HCEC 1CT (cell line): Measurements from ENCODE around the gene CCDC195.
"Not testable (repeated sequence)": the region's sequence is repeated elsewhere in the genome, so short reads cannot be mapped to it uniquely, and the experiment has no call there.

Experiments
- DNase-seq: peaks from one replicate; pipeline ENCODE4 v3.0.0-alpha.2; 2017

The CCDC195 gene

DNA sequence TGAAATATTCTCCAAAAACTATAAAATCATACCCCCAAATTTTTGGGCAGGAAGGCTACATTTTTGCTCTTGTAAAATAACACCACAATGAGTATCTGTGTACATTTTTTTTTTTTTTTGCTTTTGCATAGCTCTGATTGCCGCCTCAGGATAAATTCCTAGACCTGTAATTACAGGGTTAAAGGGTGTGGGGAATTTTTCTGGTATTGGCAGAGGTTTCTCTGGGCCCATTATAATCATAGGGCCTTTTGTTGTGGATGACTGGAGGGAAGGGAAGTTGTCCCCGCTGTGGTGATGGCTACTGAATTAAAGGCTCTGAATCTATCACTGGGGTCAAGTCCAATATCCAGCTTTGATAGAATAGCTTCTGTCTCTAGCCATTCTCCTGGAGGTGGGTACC is 26.6 kb downstream of the CCDC195 start:
- DNase-seq: no peak

DNA sequence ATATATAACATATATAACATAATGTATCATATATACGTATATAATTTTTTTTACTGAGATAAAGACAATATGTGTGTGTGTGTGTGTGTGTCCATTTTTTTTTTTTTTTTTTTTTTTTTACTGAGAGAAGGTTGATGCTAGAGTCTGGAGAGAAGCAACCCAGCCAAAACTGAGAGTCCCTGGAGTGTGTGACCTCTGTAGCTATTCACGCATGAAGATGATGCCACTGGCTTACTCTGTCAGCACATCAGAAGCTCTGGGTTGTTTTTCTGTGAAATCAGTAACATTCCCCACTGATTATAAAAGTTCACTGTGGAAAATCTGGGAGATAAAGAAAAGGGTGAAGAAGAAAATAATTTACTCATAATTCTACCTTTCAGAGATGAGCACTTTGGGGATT is 27.2 kb downstream of the CCDC195 start:
- DNase-seq: no peak

DNA sequence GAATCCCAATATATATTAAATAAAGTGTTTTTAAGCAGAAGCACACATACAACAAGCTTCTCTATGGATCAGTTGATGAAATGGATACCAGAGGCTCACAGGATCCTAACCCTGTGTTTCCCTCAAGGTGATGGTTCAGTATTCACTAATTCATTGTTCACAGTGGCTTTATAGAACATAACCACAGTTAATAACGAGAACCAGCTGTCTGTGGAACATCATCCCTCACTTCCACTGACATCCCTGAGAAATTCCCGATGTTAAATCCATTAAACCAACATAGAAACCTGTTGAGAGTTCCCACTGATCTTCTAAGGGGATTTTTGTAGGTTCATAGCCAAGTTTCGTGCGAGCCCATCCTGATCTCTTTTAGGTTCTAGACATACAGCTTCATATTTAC is 29.0 kb downstream of the CCDC195 start:
- no peak for DNase-seq

DNA sequence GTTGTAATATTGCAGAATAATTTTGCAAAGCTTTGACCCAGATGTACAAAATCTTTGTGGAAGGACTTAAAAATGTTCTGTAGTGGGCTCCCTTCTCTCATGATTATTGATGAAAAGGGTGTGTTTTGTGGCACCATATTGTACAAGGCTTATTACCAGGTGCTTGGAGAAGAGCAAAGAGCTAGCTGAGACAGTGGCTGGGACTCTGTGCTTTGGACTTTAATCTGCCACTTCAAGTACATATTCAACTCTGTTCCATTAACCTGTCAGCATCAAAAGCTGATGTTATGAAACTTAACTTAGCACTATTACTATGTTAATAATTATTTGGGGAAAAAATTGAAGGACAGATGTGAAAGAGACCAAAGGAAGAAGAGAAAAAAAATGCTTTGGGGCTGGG is 31.0 kb downstream of the CCDC195 start:
- no peak for DNase-seq

DNA sequence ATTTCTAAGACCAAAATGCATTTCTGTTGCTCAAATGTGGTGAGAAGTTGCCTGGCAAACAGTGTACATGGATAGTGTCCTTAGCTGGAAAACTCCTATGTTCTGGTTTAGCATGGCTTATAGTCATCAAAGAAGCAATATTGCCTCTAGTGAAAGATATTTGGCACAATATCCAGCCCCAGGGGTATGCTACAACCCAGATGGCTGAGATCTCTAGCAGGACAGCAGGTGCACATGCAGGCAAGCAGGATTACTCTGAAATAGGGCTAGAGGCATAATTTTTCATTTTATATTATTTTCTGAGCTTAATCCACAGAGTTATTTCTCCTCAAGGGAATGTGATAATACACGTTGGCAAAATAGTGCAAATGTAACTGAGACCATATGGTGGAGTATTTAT is 34.0 kb downstream of the CCDC195 start:
- no peak for DNase-seq

DNA sequence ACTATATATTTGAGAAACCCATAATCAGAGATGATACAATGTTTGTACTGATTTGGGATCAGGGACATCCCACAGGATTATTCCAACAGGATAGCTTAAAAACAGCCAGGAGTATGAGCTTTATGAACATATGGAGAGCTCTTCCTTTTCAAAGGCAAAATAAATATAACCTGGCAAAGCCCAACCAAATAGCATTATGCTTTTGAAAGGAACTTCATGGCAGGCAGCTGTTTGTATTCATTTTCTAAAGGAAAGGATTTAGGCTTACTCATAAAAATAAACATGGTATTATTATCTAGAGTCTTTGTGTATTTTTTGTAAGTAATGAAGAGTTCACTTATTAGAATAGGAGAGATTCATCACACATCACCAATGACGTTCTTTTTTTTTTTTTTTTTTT is 44.4 kb downstream of the CCDC195 start:
- no peak for DNase-seq

DNA sequence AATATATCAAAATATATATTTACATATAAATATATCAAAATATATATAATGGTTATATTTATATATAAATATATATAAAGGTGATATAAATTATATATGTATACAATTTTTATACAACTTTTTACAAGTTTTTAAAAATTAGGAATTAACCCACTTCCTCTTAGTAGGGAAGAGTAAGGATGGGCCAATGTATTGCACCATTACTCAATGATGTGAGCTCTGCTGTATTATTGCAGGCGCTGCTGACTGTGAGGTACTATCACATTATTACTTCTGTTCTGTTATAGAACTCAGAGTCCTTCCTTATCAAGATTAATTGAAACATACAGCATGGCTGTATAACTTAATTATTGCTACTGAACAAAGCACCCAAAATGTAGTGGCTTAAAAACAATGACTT is 46.0 kb downstream of the CCDC195 start:
- DNase-seq: no peak

DNA sequence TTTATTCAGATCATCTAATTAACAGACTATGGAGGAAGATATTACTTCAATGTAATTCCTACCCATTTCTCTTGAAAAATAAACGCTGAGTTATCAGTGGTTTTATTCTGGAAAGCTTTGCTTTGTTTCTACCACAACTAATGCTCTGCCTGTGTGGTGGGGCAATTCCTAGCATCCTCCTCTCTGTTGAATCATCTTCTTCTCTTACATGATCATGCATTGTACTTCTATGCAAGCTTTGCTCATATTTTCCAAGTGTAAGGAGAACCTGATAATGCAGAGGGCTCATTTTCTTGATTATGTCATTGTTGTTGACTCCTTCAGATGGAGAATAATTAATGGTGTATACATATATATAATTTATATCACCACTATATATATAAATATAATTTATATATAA is 46.7 kb downstream of the CCDC195 start:
- no peak for DNase-seq

DNA sequence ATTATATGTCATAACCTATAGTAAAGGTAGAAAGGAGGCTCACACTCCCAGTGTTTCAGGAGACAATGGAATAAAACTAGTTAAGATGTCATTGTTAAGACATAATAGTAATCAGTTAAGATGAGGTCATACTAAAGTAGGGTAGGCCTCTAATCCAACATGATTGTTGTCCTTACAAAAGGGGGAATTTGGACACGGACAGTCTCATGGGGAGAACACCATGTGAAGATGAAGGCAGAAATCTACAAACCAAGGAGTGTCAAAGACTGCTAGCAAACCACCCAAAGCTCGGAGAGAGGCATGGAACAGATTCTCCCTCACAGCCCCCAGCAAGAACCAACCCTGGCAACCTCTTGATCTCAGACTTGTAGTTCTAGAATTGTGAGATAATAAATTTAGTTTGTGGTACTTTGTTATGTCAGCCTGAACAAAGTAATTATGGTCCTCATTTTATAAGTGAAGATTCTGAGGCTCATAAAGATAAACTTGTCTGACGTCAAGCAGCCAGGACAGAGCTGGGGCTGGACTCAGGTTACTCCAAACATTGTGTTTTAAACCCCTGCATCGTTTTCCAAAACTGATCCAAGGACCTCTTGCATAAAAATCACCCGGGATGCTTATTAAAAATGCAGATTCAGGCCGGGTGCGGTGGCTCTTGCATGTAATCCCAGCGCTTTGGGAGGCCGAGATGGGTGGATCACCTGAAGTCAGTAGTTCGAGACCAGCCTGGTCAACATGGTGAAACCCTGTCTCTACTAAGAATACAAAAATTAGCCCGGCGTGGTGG is 47.8 kb downstream of the CCDC195 start:
- DNase-seq: no peak

DNA sequence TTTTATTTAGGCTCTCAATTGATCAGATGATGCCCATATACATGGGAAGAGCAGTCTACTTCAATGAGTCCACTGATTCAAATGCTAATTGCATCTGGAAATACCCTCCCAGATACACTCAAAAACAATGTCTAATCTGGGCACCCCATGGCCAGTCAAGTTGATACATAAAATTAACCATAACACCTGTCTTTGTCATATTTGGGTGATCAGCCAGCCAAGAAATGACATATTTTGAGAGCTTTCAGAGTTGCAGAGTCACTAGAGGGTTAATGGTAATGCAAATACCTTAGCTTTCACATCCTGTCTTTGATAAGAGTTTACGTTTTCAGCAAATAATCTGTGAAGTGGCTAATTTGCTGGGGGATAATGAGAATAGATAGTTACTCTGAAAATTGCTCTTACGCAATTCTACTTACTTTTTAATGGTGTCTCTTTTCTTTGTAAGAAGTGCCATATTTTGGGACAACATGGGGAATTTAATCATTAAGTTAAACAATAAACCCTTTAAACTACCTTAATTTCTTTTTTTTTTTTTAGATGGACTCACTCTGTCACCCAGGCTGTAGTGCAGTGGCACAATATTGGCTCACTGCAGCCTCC is 49.1 kb downstream of the CCDC195 start:
- no peak for DNase-seq

DNA sequence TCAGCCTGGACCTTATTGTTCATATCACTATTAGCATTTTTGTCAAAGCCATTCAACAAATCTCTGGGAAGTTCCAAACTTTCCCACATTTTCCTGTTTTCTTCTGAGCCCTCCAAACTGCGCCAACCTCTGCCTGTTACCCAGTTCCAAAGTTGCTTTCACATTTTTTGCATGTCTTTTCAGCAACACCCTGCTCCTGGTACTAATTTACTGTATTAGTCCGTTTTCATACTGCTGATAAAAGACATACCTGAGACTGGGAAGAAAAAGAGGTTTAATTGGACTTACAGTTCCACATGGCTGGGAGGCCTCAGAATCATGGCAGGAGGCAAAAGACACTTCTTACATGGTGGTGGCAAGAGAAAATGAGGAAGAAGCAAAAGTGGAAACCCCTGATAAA is 52.8 kb downstream of the CCDC195 start:
- DNase-seq: not testable (repeated sequence)

DNA sequence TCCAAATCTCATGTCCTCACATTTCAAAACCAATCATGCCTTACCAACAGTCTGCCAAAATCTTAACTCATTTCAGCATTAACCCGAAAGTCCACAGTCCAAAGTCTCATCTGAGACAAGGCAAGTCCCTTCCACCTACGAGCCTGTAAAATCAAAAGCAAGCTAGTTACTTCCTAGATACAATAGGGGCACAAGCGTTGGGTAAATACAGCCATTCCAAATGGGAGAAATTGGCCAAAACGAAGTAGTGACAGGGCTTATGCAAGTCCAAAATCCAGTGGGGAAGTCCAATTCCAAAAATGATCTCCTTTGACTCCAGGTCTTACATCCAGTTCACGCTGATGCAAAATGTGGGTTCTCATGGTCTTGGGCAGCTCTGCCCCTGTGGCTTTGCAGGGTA is 54.5 kb downstream of the CCDC195 start:
- not testable (repeated sequence) for DNase-seq

DNA sequence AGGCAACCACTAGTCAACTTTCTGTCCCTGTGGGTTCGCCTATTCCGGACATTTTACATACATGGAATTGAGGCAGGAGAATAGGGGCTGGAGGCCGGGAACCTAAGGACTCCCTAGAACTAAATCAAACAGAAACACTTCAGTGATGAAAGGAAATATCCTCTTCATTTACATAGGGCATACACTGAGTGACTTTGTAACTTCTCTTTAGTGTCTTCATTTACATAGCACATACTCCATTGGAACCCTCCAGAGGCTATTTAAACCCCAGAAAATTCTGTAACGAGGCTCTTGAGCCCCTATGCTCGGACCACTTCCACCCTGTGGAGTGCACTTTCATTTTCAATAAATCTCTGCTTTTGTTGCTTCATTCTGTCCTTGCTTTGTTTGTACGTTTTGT is 56.5 kb downstream of the CCDC195 start:
- DNase-seq: no peak

DNA sequence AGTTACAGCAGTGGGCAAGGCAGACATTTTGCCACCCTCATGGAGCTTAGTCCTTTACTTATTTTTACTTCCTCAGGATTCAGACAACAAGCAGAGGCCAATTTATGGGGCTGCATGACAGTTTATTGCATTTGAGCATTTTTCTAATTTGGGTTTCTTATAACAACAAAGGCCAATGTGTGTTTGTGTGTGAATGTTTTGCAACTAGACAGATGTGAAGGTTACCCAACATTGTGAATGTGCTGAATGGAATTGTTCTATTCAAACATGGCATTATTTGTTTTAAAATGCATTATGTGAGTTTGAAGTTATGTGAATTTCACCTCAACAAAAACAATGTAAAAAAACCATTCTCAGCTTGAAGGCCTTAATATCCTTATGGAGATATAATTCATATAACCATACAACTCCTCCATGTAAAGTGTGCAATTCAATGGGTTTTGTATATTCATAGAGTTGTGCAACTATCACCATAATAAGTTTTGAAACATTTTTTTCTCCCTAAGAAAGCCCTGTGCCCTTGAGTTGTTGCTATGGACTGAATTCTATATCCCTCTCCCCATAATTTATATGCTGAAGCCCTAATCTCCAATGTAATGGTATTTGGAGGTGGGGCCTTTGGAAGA is 57.3 kb downstream of the CCDC195 start:
- DNase-seq: peak; percentile 28

DNA sequence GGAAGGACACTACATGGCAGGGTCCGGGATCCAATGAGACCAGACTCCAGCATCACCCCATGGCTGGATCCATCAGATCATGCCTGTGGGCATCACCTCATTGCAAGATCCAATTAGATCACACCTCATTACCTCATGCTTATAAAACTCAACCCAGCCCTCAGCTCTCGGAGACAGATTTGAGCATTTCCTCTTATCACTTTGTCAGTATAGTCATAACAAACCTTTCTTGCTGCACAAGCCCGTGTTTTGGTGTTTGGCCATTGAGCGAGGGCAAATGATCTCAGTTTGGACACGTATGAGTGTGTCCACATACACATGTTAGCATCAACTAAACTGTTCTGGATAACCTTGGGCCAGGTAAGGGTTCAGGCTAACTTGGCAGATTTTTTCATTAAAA is 58.8 kb downstream of the CCDC195 start:
- DNase-seq: no peak

DNA sequence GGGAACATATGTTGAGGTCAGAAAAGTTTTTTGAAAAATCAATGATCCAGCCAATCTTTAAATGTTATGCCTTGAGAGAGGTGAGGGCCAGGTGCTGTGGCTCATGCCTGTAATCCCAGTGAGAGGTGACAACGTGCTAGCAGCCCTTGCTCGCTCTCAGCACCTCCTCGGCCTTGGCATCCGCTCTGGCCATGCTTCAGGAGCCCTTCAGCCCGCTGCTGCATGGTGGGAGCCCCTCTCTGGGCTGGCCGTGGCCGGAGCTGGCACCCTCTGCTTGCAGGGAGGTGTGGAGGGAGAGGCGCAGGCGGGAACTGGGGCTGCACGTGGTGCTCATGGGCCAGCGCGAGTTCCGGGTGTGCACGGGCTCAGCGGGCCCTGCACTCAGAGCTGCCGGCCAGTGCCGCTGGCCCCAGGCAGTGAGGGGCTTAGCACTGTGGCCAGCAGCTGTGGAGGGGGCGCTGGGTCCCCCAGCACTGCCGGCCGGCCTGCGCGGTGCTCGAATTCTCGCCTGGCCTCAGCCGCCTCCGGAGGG is 61.1 kb downstream of the CCDC195 start:
- DNase-seq: no peak
